B cell (primary cell): ENCODE data around the gene RNF130. TPM values are rescaled to one million over a fixed set of nuclear protein-coding genes. Genes with fewer than 3 reads are reported as not detected.

Experiments
- ATAC-seq: fragments of 200-7000 bp; cut with Tn5 transposase; one replicate; pipeline ENCODE4 v1.10.0; 2021; ENCODE audit warnings: low read depth, mild to moderate bottlenecking, moderate number of reproducible peaks, moderate library complexity
- CTCF ChIA-PET: fragments of 350-600 bp; sonication (Branson Sonifier 250); formaldehyde crosslinking; loops from one replicate; lab custom pipeline; 2021; ENCODE audit warnings: antibody characterized with exemption, inconsistent platforms; lab: Charles Lee
- POLR2A ChIA-PET: fragments of 350-600 bp; sonication (Branson Sonifier 250); formaldehyde crosslinking; loops from one replicate; lab custom pipeline; 2021; ENCODE audit warnings: antibody characterized with exemption; lab: Charles Lee
- DNase-seq: peaks from one replicate; pipeline ENCODE4 v3.0.0; 2013
- H2AFZ ChIP-seq: 2 replicates; pipeline ENCODE4 v1.6.1; 2012; ENCODE audit warnings: mild to moderate bottlenecking, low read depth, low read length; ENCODE audit not compliant: insufficient read depth, poor library complexity, severe bottlenecking
- H3K27ac ChIP-seq, 2 donors: 1 replicate in 1 of 2; 2 replicates in 1 of 2; pipeline ENCODE4 v1.5.1; 2012 to 2013; ENCODE audit warnings: low read length in 2 of 2, mild to moderate bottlenecking in 2 of 2, moderate library complexity in 1 of 2
- H3K27me3 ChIP-seq, 4 experiments: fragments of 200-600 bp in 1 of 4; sonication (generic) in 1 of 4; replicated peaks in 1 of 4; 1 replicate in 2 of 4; 2 replicates in 2 of 4; pipeline versions ENCODE4 v1.6.1 to v1.7.0; 2013 to 2016; ENCODE audit warnings: low read length in 3 of 4, mild to moderate bottlenecking in 2 of 4, mixed read lengths in 1 of 4, moderate library complexity in 1 of 4; ENCODE audit not compliant: insufficient read depth in 4 of 4, control insufficient read depth in 3 of 4; ENCODE audit errors: control extremely low read depth in 1 of 4
- H3K36me3 ChIP-seq, 2 experiments: replicated peaks in 1 of 2; 1 replicate in 1 of 2; 2 replicates in 1 of 2; pipeline versions ENCODE4 v1.6.1 to v1.7.1; 2013; ENCODE audit warnings: low read length in 1 of 2; ENCODE audit not compliant: insufficient read depth in 2 of 2, control insufficient read depth in 1 of 2; ENCODE audit errors: control extremely low read depth in 1 of 2, extremely low read depth in 1 of 2
- H3K4me1 ChIP-seq, 2 donors: fragments of 200-600 bp in 1 of 2; sonication (generic) in 1 of 2; 1 replicate in 1 of 2; 2 replicates in 1 of 2; pipeline versions ENCODE4 v1.5.1 to v1.6.1; 2013 to 2017; ENCODE audit warnings: low read length in 2 of 2; ENCODE audit not compliant: control insufficient read depth in 2 of 2, insufficient read depth in 2 of 2
- H3K4me2 ChIP-seq: replicated peaks from 2 replicates; pipeline ENCODE3; 2012; ENCODE audit warnings: mild to moderate bottlenecking, low read depth, low read length; ENCODE audit not compliant: poor library complexity, severe bottlenecking
- H3K4me3 ChIP-seq, 5 experiments: fragments of 200-600 bp in 1 of 5; sonication (generic) in 1 of 5; 1 replicate in 3 of 5; 2 replicates in 2 of 5; pipeline versions ENCODE4 v1.5.1 to v1.7.0; 2011 to 2016; ENCODE audit warnings: low read length in 4 of 5, mild to moderate bottlenecking in 4 of 5, low read depth in 2 of 5, control low read depth in 1 of 5, moderate library complexity in 1 of 5; ENCODE audit not compliant: insufficient read depth in 1 of 5; ENCODE audit errors: control extremely low read depth in 1 of 5, extremely low read depth in 1 of 5
- H3K79me2 ChIP-seq: fragments of 200-600 bp; sonication (generic); one replicate; pipeline ENCODE4 v1.6.0; 2016; ENCODE audit warnings: low read length; ENCODE audit not compliant: control insufficient read depth, insufficient read depth
- H3K9ac ChIP-seq: fragments of 200-600 bp; sonication (generic); 2 replicates; pipeline ENCODE4 v1.6.1; 2017; ENCODE audit warnings: mild to moderate bottlenecking, low read length, moderate library complexity
- H3K9me3 ChIP-seq, 3 donors: one replicate each; pipeline versions ENCODE4 v1.6.1 to v1.7.1; 2013; ENCODE audit warnings: low read length in 2 of 3; ENCODE audit not compliant: control insufficient read depth in 2 of 3, insufficient read depth in 1 of 3; ENCODE audit errors: control extremely low read depth in 1 of 3
- H4K20me1 ChIP-seq: 2 replicates; pipeline ENCODE4 v1.6.0; 2012; ENCODE audit warnings: mild to moderate bottlenecking, low read length; ENCODE audit not compliant: insufficient read depth, control insufficient read depth, poor library complexity, severe bottlenecking
- H3K27ac Mint-ChIP-seq: one replicate; pipeline ENCODE4 v1.8.0; 2021; ENCODE audit warnings: mixed read lengths
- H3K27me3 Mint-ChIP-seq: one replicate; pipeline ENCODE4 v1.8.0; 2021; ENCODE audit warnings: mixed read lengths
- H3K4me1 Mint-ChIP-seq: one replicate; pipeline ENCODE4 v1.8.0; 2021; ENCODE audit warnings: mixed read lengths
- H3K4me3 Mint-ChIP-seq: one replicate; pipeline ENCODE4 v1.8.0; 2021; ENCODE audit warnings: mixed read lengths
- H3K9me3 Mint-ChIP-seq: one replicate; pipeline ENCODE4 v1.8.0; 2022; ENCODE audit warnings: mixed read lengths; ENCODE audit not compliant: insufficient read depth
- EZH2 ChIP-seq: IDR thresholded peaks from 2 replicates; pipeline ENCODE4 v1.6.1; 2012; ENCODE audit warnings: borderline replicate concordance, low read depth, mild to moderate bottlenecking, moderate library complexity, low read length; ENCODE audit not compliant: insufficient read depth, poor library complexity, severe bottlenecking
- WGBS: methylation state at CpG from one replicate; pipeline ENCODE4 v1.1.5; 2013; ENCODE audit warnings: missing lambda C conversion rate; ENCODE audit not compliant: insufficient coverage; 5-methylcytosine and 5-hydroxymethylcytosine counted together
- intact Hi-C: fragments of 100-400 bp; cut with micrococcal nuclease; formaldehyde crosslinking; loops from one replicate; pipeline ENCODE4 v1.10.0; 2022
- polyA plus RNA-seq: library from polyadenylated mRNA; depleted of rRNA; stranded (reverse); fragments of >200 nt; gene quantifications from 2 replicates; pipeline ENCODE4 v1.2.3, GENCODE V29; 2012
- total RNA-seq, 2 donors: library from RNA; stranded (reverse); fragments of 120-200 nt in 1 of 2; gene quantifications; 1 replicate in 1 of 2; 2 replicates in 1 of 2; pipeline versions ENCODE4 v1.2.3 to v1.2.4, GENCODE V29; 2013 to 2022
- TF ChIP-seq, protein P1 (sequence below): fragments of 200-600 bp; IDR thresholded peaks from one replicate; pipeline ENCODE4 v1.8.0; 2022; ENCODE audit warnings: antibody characterized with exemption, mild to moderate bottlenecking

The RNF130 gene
- total and polyA plus RNA-seq, 2 donors (not counting 1 experiment from before 2014, with no cell fraction given): 18.1 to 25.8 TPM

- Histone ChIP-seq H3K79me2 (no peaks in the 10 kb centered on the region), H3K4me3 (no peak overlapping the region), H2AFZ (no peak overlapping the region), H4K20me1 (no peaks in the 10 kb centered on the region), H3K27me3 (peaks cover 0 to 8% (median 3%) of the 10 kb centered on the region in 4 experiments), H3K4me1 (peaks cover 3 to 7% of the 10 kb centered on the region in 2 donors), H3K4me2 (no peak overlapping the region), H3K27ac (no peak overlapping the region), H3K9me3 (no peaks in the 10 kb centered on the region), H3K9ac (no peak overlapping the region), H3K36me3 (no peaks in the 10 kb centered on the region)
- no peak for TF ChIP-seq EZH2
- TF ChIP-seq, protein P1, sequence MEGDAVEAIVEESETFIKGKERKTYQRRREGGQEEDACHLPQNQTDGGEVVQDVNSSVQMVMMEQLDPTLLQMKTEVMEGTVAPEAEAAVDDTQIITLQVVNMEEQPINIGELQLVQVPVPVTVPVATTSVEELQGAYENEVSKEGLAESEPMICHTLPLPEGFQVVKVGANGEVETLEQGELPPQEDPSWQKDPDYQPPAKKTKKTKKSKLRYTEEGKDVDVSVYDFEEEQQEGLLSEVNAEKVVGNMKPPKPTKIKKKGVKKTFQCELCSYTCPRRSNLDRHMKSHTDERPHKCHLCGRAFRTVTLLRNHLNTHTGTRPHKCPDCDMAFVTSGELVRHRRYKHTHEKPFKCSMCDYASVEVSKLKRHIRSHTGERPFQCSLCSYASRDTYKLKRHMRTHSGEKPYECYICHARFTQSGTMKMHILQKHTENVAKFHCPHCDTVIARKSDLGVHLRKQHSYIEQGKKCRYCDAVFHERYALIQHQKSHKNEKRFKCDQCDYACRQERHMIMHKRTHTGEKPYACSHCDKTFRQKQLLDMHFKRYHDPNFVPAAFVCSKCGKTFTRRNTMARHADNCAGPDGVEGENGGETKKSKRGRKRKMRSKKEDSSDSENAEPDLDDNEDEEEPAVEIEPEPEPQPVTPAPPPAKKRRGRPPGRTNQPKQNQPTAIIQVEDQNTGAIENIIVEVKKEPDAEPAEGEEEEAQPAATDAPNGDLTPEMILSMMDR: no peak
- no peak for DNase-seq
- Mint-ChIP-seq H3K4me3 (no peak overlapping the region), H3K27ac (no peak overlapping the region), H3K4me1 (peaks cover 8% of the 10 kb centered on the region), H3K27me3 (peaks cover 16% of the 10 kb centered on the region), H3K9me3 (no peaks in the 10 kb centered on the region)
- no peak for ATAC-seq
- intact Hi-C loops: no loop called here
- ChIA-PET CTCF (no interaction called here), POLR2A (no interaction called here)
- WGBS: 88% methylated on average over 3 of the region's 9 CpGs
Measured at GRCh38 chr5:180095545-180095944, 24.0 kb upstream of the RNF130 start.

DNA sequence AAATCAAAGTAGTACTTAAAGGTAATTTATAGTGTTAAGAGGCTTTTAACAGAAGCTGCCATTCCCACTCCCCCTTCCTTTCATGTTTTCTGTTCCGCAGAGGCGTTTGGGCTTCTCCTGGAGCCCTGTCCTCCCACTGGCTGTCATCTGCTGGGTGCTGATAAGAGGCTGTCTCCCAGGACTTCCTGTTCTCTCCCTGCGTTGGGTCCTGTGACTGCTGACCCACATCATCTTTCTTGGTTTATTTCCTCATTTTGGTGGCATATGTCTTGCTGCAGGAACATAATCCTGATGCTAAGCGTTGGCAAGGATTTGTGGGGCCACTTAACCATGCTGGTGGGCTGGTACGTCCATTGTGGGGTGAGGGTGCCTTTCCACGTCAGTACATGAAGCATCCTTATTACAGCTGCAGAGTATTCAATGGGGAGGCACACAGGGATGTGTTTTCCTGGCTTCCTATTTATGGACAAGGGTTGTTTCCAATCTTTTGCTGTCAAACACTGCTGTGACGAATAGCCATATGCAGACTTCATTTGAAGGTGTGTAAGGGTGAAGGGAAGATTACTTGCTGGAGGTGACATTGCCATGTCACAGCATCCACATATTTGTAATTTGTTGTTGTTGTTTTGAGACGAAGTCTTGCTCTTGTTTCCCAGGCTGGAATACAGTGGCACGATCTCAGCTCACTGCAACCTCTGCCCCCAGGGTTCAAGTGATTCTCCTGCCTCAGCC is 22.3 kb upstream of the RNF130 start:
- H3K9ac ChIP-seq: no peak overlapping the region
- no peaks in the 10 kb centered on the region for H4K20me1 ChIP-seq
- H3K4me3 ChIP-seq: no peak overlapping the region
- Mint-ChIP-seq H3K4me1 (peaks cover 12% of the 10 kb centered on the region), H3K4me3 (no peak overlapping the region), H3K27ac (no peak overlapping the region), H3K9me3 (no peaks in the 10 kb centered on the region), H3K27me3 (peaks cover 16% of the 10 kb centered on the region)
- 32% methylated on average over 6 of the region's 9 CpGs for WGBS
- peaks cover 3 to 11% of the 10 kb centered on the region in 2 donors for H3K4me1 ChIP-seq
- no peak for TF ChIP-seq EZH2
- TF ChIP-seq, protein P1: no peak
- ChIA-PET POLR2A (no interaction called here), CTCF (no interaction called here)
- H3K36me3 ChIP-seq: no peaks in the 10 kb centered on the region
- H3K9me3 ChIP-seq: no peaks in the 10 kb centered on the region
- no peak overlapping the region for H2AFZ ChIP-seq
- H3K27me3 ChIP-seq: peaks cover 0 to 8% (median 3%) of the 10 kb centered on the region in 4 experiments
- DNase-seq (no peak), ATAC-seq (no peak)
- H3K4me2 ChIP-seq: no peak overlapping the region
- H3K79me2 ChIP-seq: no peaks in the 10 kb centered on the region
- no peak overlapping the region for H3K27ac ChIP-seq
- intact Hi-C loops: loop anchor here (5.0 kb wide), 1 partner anchor 122 kb away; no protein-coding TSS in a partner anchor
